Activated T-cell treated with anti-CD3 and anti-CD28 coated beads for 1 hour (primary cell): ENCODE measurements around the gene SCAMP5.

ENCODE experiments used
- DNase-seq: peaks from one replicate; pipeline ENCODE4 v3.0.0-alpha.2; 2020; ENCODE audit warnings: low read depth

SCAMP5 gene

GRCh38 chr15:74995182-74995778, at the start of gene SCAMP5:
Gene SCAMP5 (plus strand): TSS chr15:74995563. CDS start chr15:75011840, 16,277 bp downstream.
- peak; percentile 85 for DNase-seq

GRCh38 chr15:74950078-74950908, 45.1 kb upstream of the SCAMP5 start:
- peak; percentile 71 for DNase-seq

GRCh38 chr15:74951006-74951405, 44.4 kb upstream of the SCAMP5 start:
- no peak for DNase-seq

- DNase-seq: no peak
Measured at GRCh38 chr15:74954515-74954914, 40.8 kb upstream of the SCAMP5 start.

GRCh38 chr15:74955017-74955416, 40.3 kb upstream of the SCAMP5 start:
- no peak for DNase-seq

GRCh38 chr15:74955796-74956647, 39.3 kb upstream of the SCAMP5 start:
- peak; percentile 55 for DNase-seq

- peak; percentile 57 for DNase-seq
Measured at GRCh38 chr15:74956648-74957475, 38.5 kb upstream of the SCAMP5 start, which contains the start of gene RPP25. Gene RPP25 (minus strand): TSS chr15:74956772. CDS start chr15:74956583, 189 bp downstream.

GRCh38 chr15:74957476-74958035, 37.8 kb upstream of the SCAMP5 start:
- no peak for DNase-seq

GRCh38 chr15:74958320-74958907, 36.9 kb upstream of the SCAMP5 start:
- no peak for DNase-seq

- no peak for DNase-seq
Measured at GRCh38 chr15:74958908-74959585, 36.3 kb upstream of the SCAMP5 start.

GRCh38 chr15:74959586-74959939, 35.8 kb upstream of the SCAMP5 start:
- DNase-seq: no peak

GRCh38 chr15:74960286-74960685, 35.1 kb upstream of the SCAMP5 start:
- DNase-seq: no peak

GRCh38 chr15:74960995-74961588, 34.3 kb upstream of the SCAMP5 start:
- no peak for DNase-seq

GRCh38 chr15:74961616-74962015, 33.7 kb upstream of the SCAMP5 start:
- no peak for DNase-seq

- DNase-seq: no peak
Measured at GRCh38 chr15:74962219-74962618, 33.1 kb upstream of the SCAMP5 start.

GRCh38 chr15:74962671-74963070, 32.7 kb upstream of the SCAMP5 start:
- DNase-seq: no peak

GRCh38 chr15:74963213-74963612, 32.1 kb upstream of the SCAMP5 start:
- DNase-seq: no peak

- DNase-seq: no peak
Measured at GRCh38 chr15:74964794-74965193, 30.6 kb upstream of the SCAMP5 start.

GRCh38 chr15:74967670-74968069, 27.7 kb upstream of the SCAMP5 start:
- no peak for DNase-seq

GRCh38 chr15:74976159-74976558, 19.2 kb upstream of the SCAMP5 start:
- no peak for DNase-seq
